GM18499 (cell line): ENCODE data around the gene SMARCA2.
A peak's percentile ranks its signal among the peaks of the same experiment; 100 is the strongest.

Experiments
- ATAC-seq: cut with Tn5 transposase; IDR thresholded peaks from one replicate; pipeline ENCODE4 v1.9.1; 2021; ENCODE audit warnings: moderate number of reproducible peaks; ENCODE audit not compliant: insufficient read depth, unreplicated experiment

Gene SMARCA2

GRCh38 chr9:2198956-2199635 is 183.9 kb downstream of the SMARCA2 start:
- ATAC-seq: no peak

- ATAC-seq: no peak
Measured at GRCh38 chr9:2199999-2200796, 185.1 kb downstream of the SMARCA2 start.

GRCh38 chr9:2208465-2208864 is 193.3 kb downstream of the SMARCA2 start:
- ATAC-seq: no peak

- no peak for ATAC-seq
Measured at GRCh38 chr9:2208991-2209390, 193.8 kb downstream of the SMARCA2 start.

- ATAC-seq: no peak
Measured at GRCh38 chr9:2209400-2209799, 194.3 kb downstream of the SMARCA2 start.

GRCh38 chr9:2210201-2210600 is 195.1 kb downstream of the SMARCA2 start:
- no peak for ATAC-seq

- ATAC-seq: no peak
Measured at GRCh38 chr9:2213830-2214468, 198.8 kb downstream of the SMARCA2 start.

GRCh38 chr9:2214707-2215106 is 199.6 kb downstream of the SMARCA2 start:
- ATAC-seq: no peak

- ATAC-seq: no peak
Measured at GRCh38 chr9:2215921-2216441, 200.8 kb downstream of the SMARCA2 start.

GRCh38 chr9:2216591-2216990 is 201.4 kb downstream of the SMARCA2 start:
- no peak for ATAC-seq

GRCh38 chr9:2217540-2217939 is 202.4 kb downstream of the SMARCA2 start:
- ATAC-seq: no peak

GRCh38 chr9:2220036-2220435 is 204.9 kb downstream of the SMARCA2 start:
- no peak for ATAC-seq

- no peak for ATAC-seq
Measured at GRCh38 chr9:2227144-2227867, 212.2 kb downstream of the SMARCA2 start.

- ATAC-seq: no peak
Measured at GRCh38 chr9:2228132-2228531, 213.0 kb downstream of the SMARCA2 start.

GRCh38 chr9:2228641-2229040 is 213.5 kb downstream of the SMARCA2 start:
- ATAC-seq: no peak

- ATAC-seq: peak; percentile 70
Measured at GRCh38 chr9:2229109-2229721, 214.1 kb downstream of the SMARCA2 start.

- no peak for ATAC-seq
Measured at GRCh38 chr9:2230362-2230761, 215.2 kb downstream of the SMARCA2 start.

- no peak for ATAC-seq
Measured at GRCh38 chr9:2231101-2231500, 216.0 kb downstream of the SMARCA2 start.

GRCh38 chr9:2231829-2232228 is 216.7 kb downstream of the SMARCA2 start:
- ATAC-seq: no peak

GRCh38 chr9:2233274-2233673 is 218.1 kb downstream of the SMARCA2 start:
- ATAC-seq: no peak
